ENCODE measurements around the gene KCTD17.
"Not testable (repeated sequence)": the region's sequence is repeated elsewhere in the genome, so short reads cannot be mapped to it uniquely, and the experiment has no call there.

KCTD17 gene

GRCh38 chr22:37060801-37061610 lies 9.5 kb downstream of the KCTD17 start:
- no peak for DNase-seq (ENCODE audit: low read depth)

GRCh38 chr22:37061611-37062375 lies 10.3 kb downstream of the KCTD17 start:
- no peak for DNase-seq (ENCODE audit: low read depth)

DNA sequence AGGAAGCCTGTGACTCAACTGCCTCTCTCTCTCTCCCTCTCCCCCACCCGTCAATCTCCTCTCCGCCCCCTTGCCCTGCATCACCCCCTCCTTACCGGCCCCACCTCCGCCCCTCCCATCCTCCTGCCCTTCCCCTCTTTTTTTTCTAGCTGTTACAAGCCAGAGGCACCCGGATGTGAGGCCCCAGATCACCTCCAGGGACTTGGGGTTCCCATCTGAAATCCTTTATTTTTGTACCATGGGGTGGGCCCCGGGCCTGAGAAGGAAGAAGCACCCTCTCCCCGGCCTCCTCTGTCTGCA lies 10.8 kb downstream of the KCTD17 start:
- no peak for DNase-seq (ENCODE audit: low read depth)

- no peak for DNase-seq (ENCODE audit: low read depth)
Measured at GRCh38 chr22:37062702-37063381, 11.3 kb downstream of the KCTD17 start.

- no peak for DNase-seq (ENCODE audit: low read depth)
Measured at GRCh38 chr22:37063431-37064420, 12.2 kb downstream of the KCTD17 start.

DNA sequence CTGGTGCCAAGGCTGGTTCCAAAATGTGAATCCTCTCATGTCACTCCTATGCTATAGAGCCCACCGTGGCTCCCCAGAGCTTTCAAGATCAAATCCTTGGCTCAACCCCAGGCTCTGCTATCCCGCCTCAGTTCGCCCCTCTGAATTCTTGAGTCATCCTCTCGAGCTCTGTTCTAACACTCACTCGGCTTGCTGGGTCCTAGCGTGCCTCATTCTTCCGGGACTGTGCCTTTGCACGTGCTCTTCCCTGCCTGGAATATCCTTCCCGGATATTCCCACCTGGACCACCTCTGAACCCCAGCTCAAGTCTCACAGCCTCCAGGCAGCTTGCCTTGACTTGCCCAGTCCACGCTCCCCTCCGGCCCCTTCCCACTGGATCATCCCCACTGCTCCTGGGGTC lies 13.0 kb downstream of the KCTD17 start:
- no peak for DNase-seq (ENCODE audit: low read depth)

DNA sequence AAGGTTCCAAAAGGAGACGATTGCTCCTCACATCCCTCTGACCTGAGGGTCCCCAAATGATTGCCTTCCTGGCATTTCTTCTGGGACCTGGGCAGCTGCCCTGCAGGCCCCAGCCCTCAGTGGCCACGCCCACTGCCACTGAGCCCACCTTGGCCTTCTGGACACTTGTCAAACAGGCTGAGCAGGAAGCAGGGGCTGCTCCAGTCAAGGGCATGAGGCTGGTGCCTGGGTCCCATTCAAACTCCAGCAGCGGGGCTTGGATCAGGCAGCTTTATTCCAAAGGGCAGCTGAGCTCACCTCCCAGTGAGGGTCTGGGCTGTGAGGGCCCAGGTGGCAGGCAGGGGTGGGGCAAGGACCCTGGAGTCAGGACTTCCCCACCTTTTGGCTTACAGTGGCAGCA lies 13.6 kb downstream of the KCTD17 start:
- DNase-seq (ENCODE audit: low read depth): no peak

- no peak for DNase-seq (ENCODE audit: low read depth)
Measured at GRCh38 chr22:37065961-37066360, 14.4 kb downstream of the KCTD17 start.

DNA sequence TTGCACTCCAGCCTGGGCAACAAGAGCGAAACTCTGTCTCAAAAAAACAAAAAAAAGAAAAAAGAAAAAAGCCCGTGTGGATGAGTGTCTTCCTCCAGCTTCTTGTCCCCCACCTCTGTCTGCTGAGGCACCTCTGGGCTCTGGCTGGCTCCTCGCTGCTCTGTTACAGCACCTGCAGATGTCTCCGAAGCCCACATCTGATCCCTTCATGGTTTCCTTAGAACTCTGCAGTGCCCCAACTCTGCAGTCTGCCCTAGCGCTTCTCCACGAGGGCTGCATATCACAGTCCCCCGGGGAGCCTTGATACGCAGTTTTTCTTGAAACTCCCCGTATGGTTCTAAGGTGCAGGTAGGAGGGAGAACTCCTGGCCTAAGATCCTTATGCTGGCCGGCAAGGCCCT lies 15.9 kb downstream of the KCTD17 start:
- no peak for DNase-seq (ENCODE audit: low read depth)

DNA sequence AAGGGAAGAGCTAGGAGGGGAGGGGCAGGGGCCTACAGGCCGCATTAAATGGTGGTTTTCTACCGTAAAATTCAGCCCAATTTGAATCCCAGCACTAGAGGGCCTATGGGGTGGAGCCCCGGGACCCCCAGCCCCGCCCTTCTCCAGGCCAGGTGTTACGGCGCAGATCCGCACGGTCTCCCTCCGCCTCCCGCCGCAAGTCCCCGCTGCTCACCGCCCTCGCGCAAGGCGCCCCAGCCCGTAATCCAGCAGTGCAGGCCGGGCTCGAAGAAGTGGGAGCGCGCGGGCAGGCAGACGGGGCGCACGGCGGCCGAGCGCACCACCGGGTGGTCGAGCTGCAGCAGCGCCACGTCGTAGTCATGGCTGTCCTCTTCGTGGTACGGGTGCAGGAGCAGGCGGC lies 17.3 kb downstream of the KCTD17 start:
- no peak for DNase-seq (ENCODE audit: low read depth)

GRCh38 chr22:37069319-37069718 lies 17.8 kb downstream of the KCTD17 start:
- DNase-seq (ENCODE audit: low read depth): no peak

- DNase-seq (ENCODE audit: low read depth): no peak
Measured at GRCh38 chr22:37069719-37070118, 18.2 kb downstream of the KCTD17 start.

GRCh38 chr22:37070334-37070733 lies 18.8 kb downstream of the KCTD17 start:
- DNase-seq (ENCODE audit: low read depth): no peak

DNA sequence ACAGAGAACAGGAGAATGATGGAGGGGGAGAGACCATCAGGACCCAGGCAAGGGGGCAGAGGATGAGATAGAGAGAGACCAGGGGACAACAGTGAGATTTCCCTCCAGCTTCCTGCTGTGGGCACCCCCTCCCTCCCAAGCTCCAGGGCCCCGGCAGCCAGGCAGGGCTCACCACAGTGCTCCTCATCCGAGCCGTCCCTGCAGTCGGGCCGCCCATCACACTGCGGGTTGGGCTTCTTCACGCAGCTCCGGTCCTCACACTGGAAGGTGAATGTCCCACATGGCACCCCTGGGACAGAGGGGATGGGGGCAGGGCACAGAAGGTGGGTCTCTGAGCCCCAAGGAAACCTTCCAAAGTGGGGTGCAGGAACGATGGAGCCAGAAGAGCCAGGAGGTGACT lies 19.2 kb downstream of the KCTD17 start:
- no peak for DNase-seq (ENCODE audit: low read depth)

- DNase-seq (ENCODE audit: low read depth): not testable (repeated sequence)
Measured at GRCh38 chr22:37071850-37072592, 20.5 kb downstream of the KCTD17 start.

- no peak for DNase-seq (ENCODE audit: low read depth)
Measured at GRCh38 chr22:37072673-37073072, 21.1 kb downstream of the KCTD17 start.

DNA sequence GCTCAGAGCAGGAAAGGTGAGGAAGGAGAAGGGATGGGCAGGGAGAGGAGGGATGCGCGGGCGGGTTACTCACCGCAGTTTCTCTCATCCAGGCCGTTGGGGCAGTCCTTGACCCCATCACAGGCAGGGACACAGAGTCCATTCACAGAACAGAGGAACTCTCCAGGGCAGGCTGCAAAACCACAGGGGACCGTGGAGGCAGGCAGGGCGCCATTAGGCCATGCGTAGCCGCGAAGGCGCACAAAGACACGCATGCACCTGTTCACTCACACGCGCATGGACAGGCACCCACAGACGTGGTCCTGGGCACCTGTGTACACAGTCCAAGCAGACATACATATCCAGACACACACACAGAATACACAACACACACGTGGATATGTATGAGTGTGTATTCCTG lies 23.0 kb downstream of the KCTD17 start:
- no peak for DNase-seq (ENCODE audit: low read depth)

DNA sequence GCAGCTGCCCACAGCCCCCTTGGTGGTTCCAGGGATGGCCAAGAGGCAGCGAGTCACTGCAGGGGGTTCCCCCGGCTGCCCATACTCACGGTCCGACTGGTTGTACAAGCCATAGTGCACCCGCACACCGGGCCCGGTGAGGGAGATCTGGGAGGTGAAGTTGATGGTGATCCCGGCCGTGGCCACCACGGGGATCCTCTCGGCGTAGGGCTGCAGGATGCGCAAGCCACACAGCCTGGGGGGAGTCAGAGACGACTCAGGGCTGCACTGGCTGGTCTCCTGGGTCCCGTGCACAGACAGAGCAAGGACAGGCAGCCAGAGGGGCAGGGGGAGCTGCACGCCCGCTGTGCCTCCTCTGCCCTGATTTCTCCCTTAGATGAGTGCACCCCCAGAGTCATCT lies 23.5 kb downstream of the KCTD17 start:
- no peak for DNase-seq (ENCODE audit: low read depth)

GRCh38 chr22:37075822-37076433 lies 24.4 kb downstream of the KCTD17 start:
- no peak for DNase-seq (ENCODE audit: low read depth)

DNA sequence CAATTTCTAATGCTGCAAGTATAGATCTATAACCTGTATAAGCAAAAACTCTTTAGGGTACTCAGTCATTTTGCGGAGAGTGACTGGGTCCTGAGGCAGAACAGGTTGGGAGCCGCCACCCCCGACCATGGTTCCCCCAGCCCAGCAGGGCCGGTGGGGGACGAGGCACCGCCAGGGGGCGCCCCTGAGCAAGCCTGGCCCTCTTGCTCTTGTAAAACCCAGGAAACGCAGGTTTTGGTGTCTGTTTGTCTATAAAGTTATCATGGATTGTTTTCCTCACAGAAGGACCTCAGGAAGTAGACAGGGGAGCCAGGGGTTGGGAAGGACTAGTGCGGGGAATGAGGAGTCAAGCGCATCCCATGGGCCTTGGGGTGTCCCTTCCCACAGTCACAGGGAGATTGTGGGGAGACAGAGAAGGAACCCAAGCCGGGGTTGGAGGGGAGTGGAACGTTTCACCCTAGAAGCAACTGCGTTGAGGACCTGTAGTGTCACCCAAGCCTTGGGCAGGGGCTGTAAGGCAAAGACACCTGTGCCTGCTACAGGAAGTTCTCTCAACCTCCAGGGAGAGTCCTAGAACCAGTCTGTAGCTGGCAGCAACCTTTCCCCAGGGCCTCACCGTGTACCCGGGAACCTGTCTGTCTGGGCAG lies 26.4 kb downstream of the KCTD17 start:
- DNase-seq (ENCODE audit: low read depth): no peak
